Tongue (tissue), 2 donors: Measurements from ENCODE around the gene ERMP1. TPM values are rescaled to one million over a fixed set of nuclear protein-coding genes. Genes with fewer than 3 reads are reported as not detected.
A peak's percentile ranks its signal among the peaks of the same experiment; 100 is the strongest.

Experiments used
- DNase-seq: peaks from one replicate; pipeline ENCODE4 v3.0.0-alpha.2; 2015
- total RNA-seq: library from RNA; depleted of rRNA; stranded (reverse); fragments of >200 nt; gene quantifications from one replicate; pipeline ENCODE4 v1.2.3, GENCODE V29; 2014

ERMP1 gene
- total RNA-seq, 1 donor from 2014 or later: 24.3 TPM

- no peak for DNase-seq
Observed at GRCh38 chr9:5773324-5773999, 59.5 kb downstream of the ERMP1 start.

GRCh38 chr9:5767968-5768932, 64.7 kb downstream of the ERMP1 start:
- no peak for DNase-seq

DNA sequence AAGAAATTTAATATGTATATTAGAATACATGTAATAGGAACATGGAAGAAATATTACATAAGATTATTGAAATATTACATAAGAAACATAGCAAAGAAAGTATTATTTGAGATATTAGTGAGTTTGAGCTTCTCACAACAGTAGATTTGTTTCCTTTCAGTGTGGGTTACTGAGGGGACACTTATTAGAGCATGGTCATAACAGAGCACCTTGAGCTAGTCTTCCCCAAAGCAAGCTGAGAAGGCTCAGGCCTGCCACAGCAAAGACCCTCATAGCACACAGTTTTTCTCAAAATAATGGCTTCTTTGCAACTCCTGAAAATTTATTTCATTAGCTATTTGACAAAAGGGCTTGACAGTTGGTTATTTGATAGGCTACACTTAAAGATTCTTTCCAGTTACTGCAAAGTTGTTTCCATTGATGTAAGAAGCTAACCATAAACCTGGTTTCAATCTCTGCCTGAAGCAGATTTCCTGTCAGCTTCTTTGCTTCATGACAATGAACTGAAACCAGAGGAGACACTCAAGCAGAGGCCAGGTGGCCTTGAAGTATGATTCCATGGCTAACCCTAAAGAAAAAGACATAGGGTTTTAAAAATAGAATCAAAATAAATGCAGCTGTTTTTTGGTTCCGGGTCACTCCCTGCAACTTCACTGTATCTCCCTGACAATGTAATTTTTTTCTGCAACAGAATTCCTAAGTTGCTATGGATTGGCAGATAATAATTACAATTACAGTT, 68.6 kb downstream of the ERMP1 start:
- DNase-seq: peak; percentile 19

- DNase-seq: no peak
Observed at GRCh38 chr9:5762421-5762820, 70.5 kb downstream of the ERMP1 start.

DNA sequence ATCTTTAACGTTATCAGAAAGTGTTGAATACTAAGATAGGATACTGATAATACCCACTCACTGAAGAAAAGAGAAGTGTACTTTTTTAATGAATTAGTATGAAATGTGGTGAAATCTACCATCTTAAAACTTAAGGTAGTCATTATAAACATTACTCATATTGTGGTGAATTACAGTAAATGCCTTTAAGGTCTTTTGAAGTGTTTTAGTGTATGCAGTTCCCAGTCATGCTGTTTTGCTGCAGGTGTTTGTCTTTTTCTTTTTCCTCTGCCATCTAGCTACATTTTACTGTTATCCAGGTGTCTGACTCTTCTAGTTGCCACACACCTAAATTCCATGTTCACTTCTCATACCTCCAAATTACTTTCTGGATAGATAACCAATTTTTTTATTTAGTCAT, 72.6 kb downstream of the ERMP1 start:
- DNase-seq: no peak

GRCh38 chr9:5756633-5757032, 76.3 kb downstream of the ERMP1 start:
- no peak for DNase-seq

- DNase-seq: no peak
Observed at GRCh38 chr9:5750569-5750968, 82.3 kb downstream of the ERMP1 start.

GRCh38 chr9:5749306-5749705, 83.6 kb downstream of the ERMP1 start:
- DNase-seq: no peak

DNA sequence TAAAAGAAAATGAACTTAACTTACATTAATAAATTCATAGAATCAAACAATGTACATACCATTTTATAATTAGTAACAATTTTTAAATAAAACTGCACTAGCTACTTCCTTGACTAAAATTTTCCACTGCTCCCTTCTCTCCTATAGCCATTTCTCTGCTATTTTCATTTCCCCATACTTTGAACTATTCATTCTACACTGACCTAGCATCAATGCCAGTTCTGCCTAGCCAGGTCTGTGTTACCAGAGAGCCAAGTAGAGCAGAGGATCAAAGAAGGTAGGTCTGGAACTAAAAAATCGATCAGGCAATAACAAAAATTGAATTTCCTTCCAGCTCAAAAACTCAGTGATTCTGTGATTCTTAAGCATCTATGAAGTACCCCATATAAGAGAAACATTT, 84.5 kb downstream of the ERMP1 start:
- DNase-seq: no peak

GRCh38 chr9:5743109-5743508, 89.8 kb downstream of the ERMP1 start:
- no peak for DNase-seq

GRCh38 chr9:5736563-5737346, 96.2 kb downstream of the ERMP1 start:
- no peak for DNase-seq

DNA sequence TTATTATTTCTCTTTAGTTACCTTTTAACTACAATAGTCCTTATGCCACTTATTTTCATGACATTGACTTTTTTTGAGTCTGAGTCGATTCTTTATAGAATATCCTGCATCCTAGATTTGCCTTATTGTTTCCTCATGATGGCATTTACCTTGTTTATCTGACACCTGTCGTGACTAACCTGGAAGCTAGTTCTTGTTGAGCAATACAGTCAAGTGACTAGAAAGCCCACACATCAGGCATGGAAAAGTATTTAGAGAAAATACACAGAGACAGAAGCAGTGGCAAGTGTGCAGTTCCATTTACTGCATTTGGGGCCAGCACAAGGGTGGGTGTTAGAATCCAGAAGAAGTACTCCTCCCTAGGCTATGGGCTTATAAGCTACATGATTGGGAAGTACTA, 97.8 kb downstream of the ERMP1 start:
- no peak for DNase-seq

Other genes with a start within 250 kb of the ERMP1 start
- gene RIC1, start 204.0 kb downstream of the ERMP1 start, total RNA-seq: 38.9 TPM
- not detected for gene MLANA, start 57.8 kb upstream of the ERMP1 start, total RNA-seq
- 46.9 TPM for gene RANBP6, start 182.5 kb upstream of the ERMP1 start, total RNA-seq